ENCODE results near the gene KCNV2. TPM values are rescaled to one million over a fixed set of nuclear protein-coding genes. Genes with fewer than 3 reads are reported as not detected.

KCNV2 gene
- total RNA-seq, 6 experiments from 2014 or later = not detected

DNA sequence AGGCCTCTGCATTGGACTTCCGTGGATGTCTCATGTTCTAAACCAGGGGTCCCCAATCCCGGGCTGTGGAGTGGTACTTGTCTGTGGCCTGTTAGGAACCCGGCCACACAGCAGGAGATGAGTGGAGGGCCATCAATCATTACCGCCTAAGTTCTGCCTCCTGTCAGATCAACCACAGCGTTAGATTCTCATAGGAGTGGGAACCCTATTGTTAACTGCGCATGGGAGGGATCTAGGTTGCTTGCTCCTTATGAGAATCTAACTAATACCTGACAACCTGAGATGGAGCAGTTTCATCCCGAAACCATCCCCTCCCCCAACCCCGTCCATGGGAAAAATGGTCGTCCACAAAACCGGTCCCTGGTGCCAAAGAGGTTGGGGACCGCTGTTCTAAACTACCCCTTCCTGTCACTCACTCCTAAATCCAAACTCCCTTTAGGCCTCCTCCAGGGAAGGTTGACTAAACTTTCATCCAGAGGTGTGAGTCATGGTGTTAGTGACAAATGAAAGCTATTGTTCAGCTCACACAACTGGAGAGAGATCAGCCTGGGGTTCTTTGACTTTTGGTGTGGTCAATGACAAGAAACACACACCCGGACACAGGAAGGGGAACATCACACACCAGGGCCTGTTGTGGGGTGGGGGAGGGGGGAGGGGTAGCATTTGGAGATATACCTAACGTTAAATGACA lies 9.5 kb downstream of the KCNV2 start:
- H3K36me3 ChIP-seq = no peaks in the 10 kb centered on the region
- no peak overlapping the region for H3K4me3 ChIP-seq
- DNase-seq (no peak), ATAC-seq (peak in 1 of 4 donors; percentile 16)
- intact Hi-C loops (cut with DNase I) = no loop called here
- no peaks in the 10 kb centered on the region for H3K27me3 ChIP-seq
- H3K9me3 ChIP-seq = no peaks in the 10 kb centered on the region
- H3K4me1 ChIP-seq = peaks cover 0 to 10% (median 1%) of the 10 kb centered on the region in 4 donors
- H3K27ac ChIP-seq = no peak overlapping the region
- 84% methylated on average over 9 of the region's 13 CpGs for WGBS (ENCODE audit: insufficient coverage, low coverage, low lambda C conversion rate, missing lambda C conversion rate)
- TF ChIP-seq, protein P1, sequence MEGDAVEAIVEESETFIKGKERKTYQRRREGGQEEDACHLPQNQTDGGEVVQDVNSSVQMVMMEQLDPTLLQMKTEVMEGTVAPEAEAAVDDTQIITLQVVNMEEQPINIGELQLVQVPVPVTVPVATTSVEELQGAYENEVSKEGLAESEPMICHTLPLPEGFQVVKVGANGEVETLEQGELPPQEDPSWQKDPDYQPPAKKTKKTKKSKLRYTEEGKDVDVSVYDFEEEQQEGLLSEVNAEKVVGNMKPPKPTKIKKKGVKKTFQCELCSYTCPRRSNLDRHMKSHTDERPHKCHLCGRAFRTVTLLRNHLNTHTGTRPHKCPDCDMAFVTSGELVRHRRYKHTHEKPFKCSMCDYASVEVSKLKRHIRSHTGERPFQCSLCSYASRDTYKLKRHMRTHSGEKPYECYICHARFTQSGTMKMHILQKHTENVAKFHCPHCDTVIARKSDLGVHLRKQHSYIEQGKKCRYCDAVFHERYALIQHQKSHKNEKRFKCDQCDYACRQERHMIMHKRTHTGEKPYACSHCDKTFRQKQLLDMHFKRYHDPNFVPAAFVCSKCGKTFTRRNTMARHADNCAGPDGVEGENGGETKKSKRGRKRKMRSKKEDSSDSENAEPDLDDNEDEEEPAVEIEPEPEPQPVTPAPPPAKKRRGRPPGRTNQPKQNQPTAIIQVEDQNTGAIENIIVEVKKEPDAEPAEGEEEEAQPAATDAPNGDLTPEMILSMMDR (IDR thresholded peaks at IDR 0.05) = no peak
- TF ChIP-seq POLR2A (IDR thresholded peaks at IDR 0.05) = no peak

DNA sequence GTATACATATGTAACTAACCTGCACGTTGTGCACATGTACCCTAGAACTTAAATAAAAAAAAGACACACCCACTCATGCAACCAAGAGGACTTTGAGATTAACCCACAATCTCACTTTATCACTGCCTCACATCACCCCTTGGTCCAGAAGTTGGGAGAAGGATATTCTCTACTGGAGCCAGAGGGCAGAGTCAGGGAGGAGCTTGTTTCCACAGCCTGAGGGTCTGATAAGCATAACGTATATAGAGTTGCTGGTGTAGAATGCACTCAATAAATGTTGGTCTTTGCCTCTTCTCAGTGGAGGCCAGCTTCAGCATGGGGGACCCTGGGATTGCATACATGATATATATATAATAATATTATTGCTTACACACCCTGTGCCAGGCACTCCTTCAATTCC lies 10.1 kb downstream of the KCNV2 start:
- H3K9me3 ChIP-seq = no peaks in the 10 kb centered on the region

DNA sequence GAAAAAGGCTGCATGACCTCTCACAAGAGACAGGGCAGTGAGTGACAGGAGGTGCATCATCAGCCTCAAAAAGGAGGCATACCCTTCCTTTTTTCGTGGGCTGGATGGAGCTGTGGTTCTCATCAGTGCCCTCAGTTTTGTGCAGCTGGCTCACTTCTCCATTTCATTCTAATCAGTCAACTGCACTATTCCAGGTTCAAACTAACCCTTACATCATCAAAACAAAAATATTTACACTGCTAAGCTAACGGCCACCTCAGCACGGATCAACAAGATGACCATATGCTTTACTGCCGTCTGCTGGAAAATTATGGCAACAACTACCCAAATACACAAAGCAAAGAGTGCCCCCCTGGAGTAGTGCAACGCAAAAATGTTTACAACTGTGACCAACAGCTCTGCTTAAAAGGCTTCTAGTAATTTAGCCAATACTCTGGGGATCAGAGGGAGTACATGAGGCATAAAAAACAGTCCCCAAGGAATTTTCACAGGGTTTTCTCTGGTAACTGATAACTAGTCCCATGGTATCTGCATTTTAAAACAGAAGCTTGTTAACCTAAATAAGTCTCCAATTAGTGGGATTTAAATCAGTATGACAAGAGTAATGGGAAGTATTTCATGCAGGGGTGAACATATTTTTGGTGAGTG lies 10.8 kb downstream of the KCNV2 start:
- WGBS (ENCODE audit: insufficient coverage, low coverage, low lambda C conversion rate, missing lambda C conversion rate) = 7% methylated on average over 5 of the region's 5 CpGs
- Histone ChIP-seq H3K4me1 (peaks cover 0 to 10% (median 1%) of the 10 kb centered on the region in 4 donors), H3K4me3 (no peak overlapping the region), H3K36me3 (no peaks in the 10 kb centered on the region), H3K27me3 (no peaks in the 10 kb centered on the region), H3K9me3 (no peaks in the 10 kb centered on the region), H3K27ac (peak overlapping the region in 1 of 3 donors; percentile 14)
- DNase-seq (peak in 1 of 3 donors; percentile 50), ATAC-seq (peak; percentile 96 to 98 (median 97))
- intact Hi-C loops (cut with DNase I) = no loop called here
- TF ChIP-seq, protein P1 (IDR thresholded peaks at IDR 0.05) = peak; percentile 71 to 81 (median 76)
- TF ChIP-seq POLR2A (IDR thresholded peaks at IDR 0.05) = no peak

More for the DNA sequence above, 10.1 kb downstream of the KCNV2 start:
- Histone ChIP-seq H3K36me3 (no peaks in the 10 kb centered on the region), H3K4me1 (peaks cover 0 to 10% (median 1%) of the 10 kb centered on the region in 4 donors), H3K4me3 (no peak overlapping the region), H3K27ac (peak overlapping the region in 1 of 3 donors; percentile 14), H3K27me3 (no peaks in the 10 kb centered on the region)
- ATAC-seq = no peak
- TF ChIP-seq, protein P1 (IDR thresholded peaks at IDR 0.05) = no peak
- TF ChIP-seq POLR2A (IDR thresholded peaks at IDR 0.05) = no peak
- no peak for DNase-seq
- WGBS (ENCODE audit: insufficient coverage, low coverage, low lambda C conversion rate, missing lambda C conversion rate) = 67% methylated on average over 2 of the region's 2 CpGs
- intact Hi-C loops (cut with DNase I) = no loop called here

DNA sequence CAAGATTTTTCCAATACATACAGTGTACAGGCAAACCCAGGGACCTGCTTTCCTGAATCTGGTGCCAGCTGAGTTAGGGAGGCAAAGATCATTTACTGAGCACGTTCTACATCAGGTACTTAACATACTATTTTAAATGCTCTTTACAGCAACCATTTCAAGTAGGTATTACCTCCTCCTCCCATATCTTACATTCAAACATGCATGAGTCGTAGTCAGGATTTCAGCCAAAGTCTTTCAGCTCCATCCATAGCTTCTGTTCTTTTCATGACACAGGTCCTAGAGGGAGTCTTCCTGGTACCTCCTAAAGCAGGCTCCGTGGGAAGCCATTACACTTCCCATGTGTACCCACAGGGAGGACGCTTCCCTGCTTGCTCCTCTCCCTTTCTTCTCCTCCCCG lies 11.7 kb downstream of the KCNV2 start:
- WGBS (ENCODE audit: insufficient coverage, low coverage, low lambda C conversion rate, missing lambda C conversion rate) = 74% methylated on average over 5 of the region's 5 CpGs
- DNase-seq (no peak), ATAC-seq (no peak)
- Histone ChIP-seq H3K36me3 (no peaks in the 10 kb centered on the region), H3K4me1 (peaks cover 0 to 10% (median 1%) of the 10 kb centered on the region in 4 donors), H3K27me3 (no peaks in the 10 kb centered on the region), H3K4me3 (no peak overlapping the region), H3K9me3 (no peaks in the 10 kb centered on the region), H3K27ac (no peak overlapping the region)
- no peak for TF ChIP-seq POLR2A (IDR thresholded peaks at IDR 0.05)
- TF ChIP-seq, protein P1 (IDR thresholded peaks at IDR 0.05) = no peak
- intact Hi-C loops (cut with DNase I) = no loop called here
